Loucy (cell line): ENCODE results near the gene ZFAND2B.

Experiments
- H2AFZ ChIP-seq: fragments of 200-600 bp; sonication (generic); 2 replicates; pipeline ENCODE4 v1.6.0; 2016; ENCODE audit warnings: antibody characterized with exemption, mild to moderate bottlenecking, low read length, moderate library complexity
- H3F3A ChIP-seq: fragments of 200-600 bp; 2 replicates; pipeline ENCODE4 v1.6.0; 2016; ENCODE audit warnings: antibody characterized with exemption, low read depth, mild to moderate bottlenecking
- H3K27me3 ChIP-seq: fragments of 200-600 bp; sonication (generic); 2 replicates; pipeline ENCODE4 v1.6.1; 2014; ENCODE audit warnings: low read length, mild to moderate bottlenecking; ENCODE audit not compliant: insufficient read depth, poor library complexity, severe bottlenecking
- H3K36me3 ChIP-seq: fragments of 200-600 bp; sonication (generic); 2 replicates; pipeline ENCODE4 v1.6.1; 2016; ENCODE audit warnings: low read length; ENCODE audit not compliant: insufficient read depth
- H3K4me1 ChIP-seq: fragments of 200-600 bp; sonication (generic); 2 replicates; pipeline ENCODE4 v1.5.1; 2014; ENCODE audit warnings: low read length, mild to moderate bottlenecking; ENCODE audit not compliant: insufficient read depth, poor library complexity, severe bottlenecking
- H3K4me2 ChIP-seq: fragments of 200-600 bp; sonication (generic); 2 replicates; pipeline ENCODE4 v1.6.0; 2014; ENCODE audit warnings: antibody characterized with exemption, low read length, low read depth, mild to moderate bottlenecking; ENCODE audit not compliant: poor library complexity, severe bottlenecking
- H3K4me3 ChIP-seq: fragments of 200-600 bp; sonication (generic); 2 replicates; pipeline ENCODE4 v1.5.1; 2014; ENCODE audit warnings: low read length, mild to moderate bottlenecking, mixed read lengths; ENCODE audit not compliant: poor library complexity, severe bottlenecking
- H3K79me2 ChIP-seq: fragments of 200-600 bp; sonication (generic); 2 replicates; pipeline ENCODE4 v1.6.1; 2014; ENCODE audit warnings: low read length; ENCODE audit not compliant: insufficient read depth
- H3K9ac ChIP-seq: fragments of 200-600 bp; sonication (generic); 2 replicates; pipeline ENCODE4 v1.6.0; 2014; ENCODE audit warnings: mild to moderate bottlenecking, low read depth, low read length, moderate library complexity; ENCODE audit not compliant: poor library complexity, severe bottlenecking
- H3K9me2 ChIP-seq: fragments of 200-600 bp; sonication (generic); replicated peaks from 2 replicates; pipeline ENCODE4 v1.6.1; 2016; ENCODE audit warnings: low read depth, low read length, mixed read lengths
- H3K9me3 ChIP-seq: fragments of 200-600 bp; sonication (generic); 2 replicates; pipeline ENCODE4 v1.6.1; 2014; ENCODE audit warnings: mild to moderate bottlenecking, antibody characterized with exemption, low read length, low read depth; ENCODE audit not compliant: insufficient read depth
- H4K20me1 ChIP-seq: fragments of 200-600 bp; sonication (generic); 2 replicates; pipeline ENCODE4 v1.6.0; 2014; ENCODE audit warnings: antibody characterized with exemption, low read length, mild to moderate bottlenecking; ENCODE audit not compliant: insufficient read depth, poor library complexity, severe bottlenecking
- CTCF ChIP-seq: fragments of 200-600 bp; sonication (generic); conservative IDR thresholded peaks from 2 replicates; pipeline ENCODE4 v1.5.1; 2014; ENCODE audit warnings: mild to moderate bottlenecking, antibody characterized with exemption, low read length
- EZH2phosphoT487 ChIP-seq: fragments of 200-600 bp; IDR thresholded peaks from 2 replicates; pipeline ENCODE4 v1.6.1; 2018; ENCODE audit warnings: antibody characterized with exemption, mild to moderate bottlenecking, moderate library complexity, borderline replicate concordance

The ZFAND2B gene

GRCh38 chr2:219244789-219245147, 38.2 kb downstream of the ZFAND2B start:
- H2AFZ ChIP-seq, result peak overlapping the region; percentile 75
- peak overlapping the region; percentile 91 for H3K9ac ChIP-seq
- H4K20me1 ChIP-seq, result peaks cover 27% of the 10 kb centered on the region
- no peaks in the 10 kb centered on the region for H3K9me3 ChIP-seq
- H3K4me1 ChIP-seq, result peaks cover 48% of the 10 kb centered on the region
- H3K79me2 ChIP-seq, result peaks cover 15% of the 10 kb centered on the region
- peak overlapping the region; percentile 78 for H3K4me2 ChIP-seq
- no peaks in the 10 kb centered on the region for H3K36me3 ChIP-seq
- TF ChIP-seq EZH2phosphoT487 (no peak), CTCF (no peak)
- peak overlapping the region; percentile 95 for H3K4me3 ChIP-seq
- H3K9me2 ChIP-seq, result no peaks in the 10 kb centered on the region
- H3K27me3 ChIP-seq, result no peaks in the 10 kb centered on the region
- H3F3A ChIP-seq, result no peaks in the 10 kb centered on the region

- Histone ChIP-seq H2AFZ (peak within 1 kb of the TSS; percentile 75), H3K9ac (peak within 1 kb of the TSS; percentile 91), H3K4me1 (peaks cover 54% of the 10 kb centered on the region), H3F3A (no peaks in the 10 kb centered on the region), H3K4me2 (peak within 1 kb of the TSS; percentile 78), H3K27me3 (no peaks in the 10 kb centered on the region), H3K4me3 (peak within 1 kb of the TSS; percentile 95), H3K36me3 (no peaks in the 10 kb centered on the region), H3K9me3 (no peaks in the 10 kb centered on the region), H3K9me2 (no peaks in the 10 kb centered on the region), H4K20me1 (peaks cover 27% of the 10 kb centered on the region), H3K79me2 (peaks cover 15% of the 10 kb centered on the region)
- TF ChIP-seq EZH2phosphoT487 (no peak), CTCF (no peak)
Observed at GRCh38 chr2:219245148-219245898, 38.7 kb downstream of the ZFAND2B start, which contains the start of the genes GLB1L and STK16. GLB1L (minus strand) TSS chr2:219245444; CDS start chr2:219243573, 1,871 bp downstream. STK16 (plus strand) TSS chr2:219245479; CDS start chr2:219246000, 521 bp downstream.

GRCh38 chr2:219245899-219246230, 39.3 kb downstream of the ZFAND2B start:
- no peaks in the 10 kb centered on the region for H3K9me2 ChIP-seq
- H3K4me2 ChIP-seq, result peak overlapping the region; percentile 78
- no peaks in the 10 kb centered on the region for H3K27me3 ChIP-seq
- peaks cover 55% of the 10 kb centered on the region for H3K4me1 ChIP-seq
- no peak for TF ChIP-seq CTCF
- TF ChIP-seq EZH2phosphoT487, result no peak
- H4K20me1 ChIP-seq, result peaks cover 27% of the 10 kb centered on the region
- H3K4me3 ChIP-seq, result peak overlapping the region; percentile 95
- no peak overlapping the region for H2AFZ ChIP-seq
- H3K36me3 ChIP-seq, result no peaks in the 10 kb centered on the region
- H3K9ac ChIP-seq, result peak overlapping the region; percentile 91
- H3F3A ChIP-seq, result no peaks in the 10 kb centered on the region
- peaks cover 15% of the 10 kb centered on the region for H3K79me2 ChIP-seq
- no peaks in the 10 kb centered on the region for H3K9me3 ChIP-seq
